Stimulated activated naive CD8-positive, alpha-beta T cell treated with anti-CD3 and anti-CD28 coated beads, Interleukin-15, amount 100 ng/mL, for 72 hours (primary cell): ENCODE results near the gene CYP27B1.
A peak's percentile ranks its signal among the peaks of the same experiment; 100 is the strongest.

Source experiments
- ATAC-seq: fragments of 150-1000 bp; cut with Tn5 transposase; 2 replicates; pipeline ENCODE4 v1.10.0; 2021; ENCODE audit warnings: mild to moderate bottlenecking, moderate library complexity
- DNase-seq, 2 donors: peaks; one replicate each; pipeline ENCODE4 v3.0.0; 2021 to 2022
- H3K27ac Mint-ChIP-seq, 2 donors: one replicate each; pipeline ENCODE4 v1.8.0; 2022; ENCODE audit warnings: mild to moderate bottlenecking in 2 of 2, mixed read lengths in 2 of 2, moderate library complexity in 2 of 2
- H3K27me3 Mint-ChIP-seq: one replicate; pipeline ENCODE4 v1.8.0; 2022; ENCODE audit warnings: mixed read lengths
- H3K4me1 Mint-ChIP-seq: one replicate; pipeline ENCODE4 v1.8.0; 2022; ENCODE audit warnings: mild to moderate bottlenecking, mixed read lengths
- H3K4me3 Mint-ChIP-seq, 2 donors: one replicate each; pipeline ENCODE4 v1.8.0; 2022; ENCODE audit warnings: mild to moderate bottlenecking in 2 of 2, mixed read lengths in 2 of 2, moderate library complexity in 1 of 2
- H3K9me3 Mint-ChIP-seq, 2 donors: one replicate each; pipeline ENCODE4 v1.8.0; 2022; ENCODE audit warnings: mixed read lengths in 2 of 2

Gene CYP27B1

DNA sequence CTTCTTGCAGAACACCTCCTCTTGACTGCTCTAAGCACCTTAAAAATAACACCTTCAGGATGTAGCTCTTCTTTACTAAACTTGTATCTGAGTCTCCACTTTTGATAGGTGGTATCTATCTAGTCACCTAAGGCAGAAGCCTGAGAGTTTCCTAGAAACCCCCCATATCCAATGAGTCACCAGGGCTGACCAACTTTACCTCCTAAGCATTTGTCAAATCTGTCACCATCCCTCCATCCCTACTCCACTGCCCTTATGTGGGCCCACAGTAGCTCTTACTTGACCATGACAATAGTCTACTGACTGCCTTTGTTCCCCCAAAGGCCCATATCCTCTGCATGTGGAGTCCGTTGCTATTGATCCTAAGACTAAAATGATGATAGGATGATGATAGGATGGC lies 35.7 kb upstream of the CYP27B1 start:
- peaks cover 7% of the 10 kb centered on the region for H3K4me1 Mint-ChIP-seq
- ATAC-seq = no peak

GRCh38 chr12:57800965-57801364 lies 34.1 kb upstream of the CYP27B1 start:
- ATAC-seq (no peak), DNase-seq (no peak)
- Mint-ChIP-seq H3K4me1 (peaks cover 7% of the 10 kb centered on the region), H3K27ac (no peak overlapping the region), H3K27me3 (no peaks in the 10 kb centered on the region), H3K9me3 (no peaks in the 10 kb centered on the region), H3K4me3 (no peak overlapping the region)

More for the DNA sequence above, 35.7 kb upstream of the CYP27B1 start:
- DNase-seq = no peak
- Mint-ChIP-seq H3K4me3 (no peak overlapping the region), H3K9me3 (no peaks in the 10 kb centered on the region), H3K27ac (peak overlapping the region in 1 of 2 donors; percentile 21), H3K27me3 (no peaks in the 10 kb centered on the region)

- no peak overlapping the region for H3K27ac Mint-ChIP-seq
- no peak overlapping the region for H3K4me3 Mint-ChIP-seq
- no peak for DNase-seq
- no peaks in the 10 kb centered on the region for H3K27me3 Mint-ChIP-seq
- no peak for ATAC-seq
- H3K4me1 Mint-ChIP-seq = peaks cover 15% of the 10 kb centered on the region
- H3K9me3 Mint-ChIP-seq = no peaks in the 10 kb centered on the region
Measured at GRCh38 chr12:57797933-57798332, 31.1 kb upstream of the CYP27B1 start.

GRCh38 chr12:57796996-57797395 lies 30.1 kb upstream of the CYP27B1 start:
- H3K4me3 Mint-ChIP-seq = no peak overlapping the region
- H3K27me3 Mint-ChIP-seq = no peaks in the 10 kb centered on the region
- peak overlapping the region in 1 of 2 donors; percentile 4 for H3K27ac Mint-ChIP-seq
- ATAC-seq (no peak), DNase-seq (no peak)
- no peaks in the 10 kb centered on the region for H3K9me3 Mint-ChIP-seq
- peaks cover 9% of the 10 kb centered on the region for H3K4me1 Mint-ChIP-seq

GRCh38 chr12:57795354-57795753 lies 28.5 kb upstream of the CYP27B1 start:
- Mint-ChIP-seq H3K9me3 (no peaks in the 10 kb centered on the region), H3K4me1 (peaks cover 9% of the 10 kb centered on the region), H3K4me3 (no peak overlapping the region), H3K27ac (peak overlapping the region in 1 of 2 donors; percentile 40), H3K27me3 (no peaks in the 10 kb centered on the region)
- ATAC-seq = no peak
- DNase-seq = no peak

DNA sequence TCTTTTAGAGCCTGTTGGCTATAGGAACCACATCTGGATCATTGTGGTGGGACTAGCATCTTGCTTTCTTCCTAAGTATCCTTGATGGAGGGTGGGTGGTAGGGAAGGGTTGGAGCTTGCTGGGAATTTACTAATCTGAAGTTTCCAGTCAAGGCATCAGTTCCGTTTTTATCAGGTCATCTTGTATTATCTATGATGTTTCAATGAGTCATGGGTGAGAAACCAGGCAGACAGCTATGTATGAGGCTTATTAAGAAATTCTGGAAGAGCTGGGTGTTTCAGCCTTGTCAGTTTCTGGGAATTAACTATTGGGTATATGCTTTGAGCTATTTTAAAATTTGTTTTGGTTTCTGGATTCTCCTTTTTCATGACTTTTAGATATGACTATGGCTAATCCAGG lies 27.0 kb upstream of the CYP27B1 start:
- Mint-ChIP-seq H3K27me3 (no peaks in the 10 kb centered on the region), H3K27ac (no peak overlapping the region), H3K4me3 (no peak overlapping the region), H3K9me3 (no peaks in the 10 kb centered on the region), H3K4me1 (peaks cover 9% of the 10 kb centered on the region)
- ATAC-seq (no peak), DNase-seq (no peak)

DNA sequence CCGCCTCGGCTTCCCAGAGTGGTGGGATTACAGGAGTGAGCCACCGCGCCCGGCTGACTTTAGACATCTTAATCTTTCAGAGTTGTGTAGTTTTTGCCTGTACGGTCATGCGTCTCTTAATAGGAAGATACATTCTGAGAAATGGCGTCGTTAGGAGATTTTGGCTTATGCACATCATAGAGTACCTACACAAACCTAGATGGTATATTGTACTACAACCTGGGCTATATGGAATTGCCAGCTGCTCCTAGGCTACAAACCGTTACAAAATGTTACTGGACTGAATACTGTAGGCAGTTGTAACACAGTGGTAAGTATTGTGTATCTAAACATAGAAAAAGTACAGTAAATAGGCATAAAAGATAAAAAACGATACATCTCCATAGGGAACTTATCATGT lies 17.0 kb upstream of the CYP27B1 start:
- no peaks in the 10 kb centered on the region for H3K9me3 Mint-ChIP-seq
- no peaks in the 10 kb centered on the region for H3K27me3 Mint-ChIP-seq
- peaks cover 23% of the 10 kb centered on the region for H3K4me1 Mint-ChIP-seq
- ATAC-seq = no peak
- no peak for DNase-seq
- peak overlapping the region in 1 of 2 donors; percentile 42 for H3K27ac Mint-ChIP-seq
- peak overlapping the region; percentile 62 to 70 for H3K4me3 Mint-ChIP-seq

GRCh38 chr12:57783466-57783801 lies 16.6 kb upstream of the CYP27B1 start:
- Mint-ChIP-seq H3K4me1 (peaks cover 23% of the 10 kb centered on the region), H3K4me3 (peak overlapping the region; percentile 94 to 99), H3K27me3 (no peaks in the 10 kb centered on the region), H3K9me3 (no peaks in the 10 kb centered on the region), H3K27ac (peak overlapping the region in 1 of 2 donors; percentile 96)
- no peak for DNase-seq
- ATAC-seq = no peak

DNA sequence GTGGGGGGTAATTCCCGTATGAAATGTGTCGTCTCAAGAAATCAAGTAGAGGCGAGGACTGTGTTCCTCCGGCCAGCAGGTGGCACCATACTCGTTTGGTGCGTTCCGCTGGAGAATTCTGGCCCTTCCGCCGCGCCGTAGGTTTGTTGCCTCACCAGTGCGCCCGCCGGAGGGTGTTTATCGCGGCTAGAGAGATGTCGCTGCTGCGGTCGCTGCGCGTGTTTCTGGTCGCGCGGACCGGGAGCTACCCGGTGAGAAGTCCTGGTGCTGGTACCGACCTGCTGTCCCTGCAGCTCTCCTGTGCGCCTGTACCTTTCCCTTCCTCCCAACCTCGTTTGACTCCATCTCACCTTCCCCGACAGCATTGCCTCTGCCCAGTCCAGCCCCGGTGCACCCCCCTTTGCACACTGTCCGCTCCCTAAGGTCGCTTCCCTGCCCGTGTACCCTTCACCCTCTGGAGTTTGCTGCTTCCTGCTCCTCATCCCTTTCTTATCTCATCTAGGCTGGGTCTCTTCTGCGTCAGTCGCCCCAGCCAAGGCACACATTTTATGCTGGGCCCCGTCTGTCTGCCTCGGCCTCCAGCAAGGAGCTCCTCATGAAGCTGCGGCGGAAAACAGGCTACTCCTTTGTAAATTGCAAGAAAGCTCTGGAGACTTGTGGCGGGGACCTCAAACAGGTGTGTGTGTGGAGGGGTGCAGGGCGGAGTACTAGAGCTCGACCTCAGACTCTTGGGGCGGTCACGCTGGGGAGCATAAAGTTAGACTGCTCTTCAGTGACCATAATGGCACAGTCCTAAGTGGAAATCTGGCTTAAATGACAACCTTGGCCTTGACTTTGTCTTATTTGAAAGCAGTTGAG lies 16.0 kb upstream of the CYP27B1 start, which contains the start of gene TSFM:
Gene TSFM, plus strand, starts transcription at position 180 of the 858 bp plus-strand sequence. Its CDS starts 15 bp downstream, at position 195.
- Mint-ChIP-seq H3K4me3 (peak within 1 kb of the TSS; percentile 94 to 99), H3K27ac (peak within 1 kb of the TSS; percentile 96 to 97), H3K4me1 (peaks cover 23% of the 10 kb centered on the region), H3K27me3 (no peaks in the 10 kb centered on the region), H3K9me3 (no peaks in the 10 kb centered on the region)
- ATAC-seq = peak; percentile 96
- peak; percentile 93 to 95 for DNase-seq

DNA sequence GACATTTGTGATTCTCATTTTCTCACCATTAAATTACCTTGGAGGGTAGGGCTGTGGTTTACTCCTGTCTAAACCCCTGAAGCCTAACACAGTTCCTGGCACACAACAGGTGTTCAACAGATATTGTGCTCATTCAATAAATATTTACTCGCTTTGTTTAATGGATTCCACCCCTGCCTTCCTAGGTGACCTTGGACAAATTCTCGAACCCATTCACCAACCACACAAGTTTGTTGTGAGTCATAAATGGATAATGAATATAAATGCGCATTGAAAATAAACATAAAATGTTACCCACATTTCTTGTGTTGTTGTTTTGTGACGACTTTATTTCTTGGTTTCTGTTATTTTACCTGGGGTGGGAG lies 15.3 kb upstream of the CYP27B1 start:
- peak overlapping the region; percentile 94 to 99 for H3K4me3 Mint-ChIP-seq
- ATAC-seq = peak; percentile 3
- H3K9me3 Mint-ChIP-seq = no peaks in the 10 kb centered on the region
- peak overlapping the region; percentile 96 to 97 for H3K27ac Mint-ChIP-seq
- H3K4me1 Mint-ChIP-seq = peaks cover 23% of the 10 kb centered on the region
- no peak for DNase-seq
- H3K27me3 Mint-ChIP-seq = no peaks in the 10 kb centered on the region

DNA sequence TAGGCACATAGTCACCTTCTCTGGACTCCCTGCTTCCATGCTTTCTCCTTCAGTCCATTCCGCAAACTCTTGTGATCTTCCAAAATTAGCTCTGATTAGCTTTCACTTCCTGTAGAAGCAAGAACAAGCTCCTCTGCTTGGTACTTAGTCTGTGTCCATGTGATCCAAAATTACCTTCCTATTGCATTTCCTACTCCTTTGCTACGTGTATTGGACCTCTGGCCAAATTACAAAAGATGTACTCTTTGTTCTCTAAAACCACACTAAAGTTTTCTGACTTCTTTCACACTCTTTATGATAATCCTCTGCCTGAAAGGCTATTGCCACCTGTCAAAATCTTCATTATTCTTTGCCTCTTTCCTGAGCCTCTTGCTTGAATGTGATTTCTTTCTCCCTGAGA lies 14.9 kb upstream of the CYP27B1 start:
- Mint-ChIP-seq H3K27ac (peak overlapping the region in 1 of 2 donors; percentile 96), H3K9me3 (no peaks in the 10 kb centered on the region), H3K4me3 (no peak overlapping the region), H3K27me3 (no peaks in the 10 kb centered on the region), H3K4me1 (peaks cover 23% of the 10 kb centered on the region)
- no peak for ATAC-seq
- no peak for DNase-seq

- no peaks in the 10 kb centered on the region for H3K27me3 Mint-ChIP-seq
- no peak overlapping the region for H3K4me3 Mint-ChIP-seq
- no peak overlapping the region for H3K27ac Mint-ChIP-seq
- H3K9me3 Mint-ChIP-seq = no peaks in the 10 kb centered on the region
- peaks cover 23% of the 10 kb centered on the region for H3K4me1 Mint-ChIP-seq
- no peak for DNase-seq
- no peak for ATAC-seq
Measured at GRCh38 chr12:57781244-57781643, 14.4 kb upstream of the CYP27B1 start.

- ATAC-seq = no peak
- peaks cover 23% of the 10 kb centered on the region for H3K4me1 Mint-ChIP-seq
- H3K27ac Mint-ChIP-seq = no peak overlapping the region
- no peak overlapping the region for H3K4me3 Mint-ChIP-seq
- no peaks in the 10 kb centered on the region for H3K27me3 Mint-ChIP-seq
- H3K9me3 Mint-ChIP-seq = no peaks in the 10 kb centered on the region
- DNase-seq = no peak
Measured at GRCh38 chr12:57780284-57780897, 13.5 kb upstream of the CYP27B1 start.

- DNase-seq (no peak), ATAC-seq (no peak)
- Mint-ChIP-seq H3K9me3 (no peaks in the 10 kb centered on the region), H3K4me1 (peaks cover 23% of the 10 kb centered on the region), H3K27me3 (no peaks in the 10 kb centered on the region), H3K4me3 (no peak overlapping the region), H3K27ac (no peak overlapping the region)
Measured at GRCh38 chr12:57779736-57780135, 12.9 kb upstream of the CYP27B1 start.

- H3K27me3 Mint-ChIP-seq = no peaks in the 10 kb centered on the region
- DNase-seq (no peak), ATAC-seq (no peak)
- H3K27ac Mint-ChIP-seq = no peak overlapping the region
- no peak overlapping the region for H3K4me3 Mint-ChIP-seq
- peaks cover 17% of the 10 kb centered on the region for H3K4me1 Mint-ChIP-seq
- no peaks in the 10 kb centered on the region for H3K9me3 Mint-ChIP-seq
Measured at GRCh38 chr12:57777911-57778310, 11.0 kb upstream of the CYP27B1 start.

DNA sequence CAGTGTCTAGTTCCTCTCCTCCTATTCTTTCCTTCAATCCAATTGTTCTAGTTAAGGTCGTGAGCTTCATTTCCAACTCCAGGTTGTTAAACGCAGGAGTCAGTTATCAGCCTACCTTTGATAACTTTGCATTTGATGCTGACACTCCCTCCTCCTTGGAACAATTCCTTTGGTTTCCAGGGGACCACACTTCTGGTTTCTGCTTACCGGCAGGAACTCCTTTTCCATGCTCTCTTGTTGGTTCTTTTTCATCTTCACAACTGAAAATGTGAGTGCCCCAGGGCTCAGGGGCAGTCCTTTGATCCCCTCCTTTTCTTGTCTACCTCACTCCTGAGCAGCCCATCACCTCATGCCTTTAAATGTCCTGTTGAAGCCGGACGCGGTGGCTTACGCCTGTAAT lies 10.5 kb upstream of the CYP27B1 start:
- Mint-ChIP-seq H3K4me3 (no peak overlapping the region), H3K9me3 (no peaks in the 10 kb centered on the region), H3K4me1 (peaks cover 16% of the 10 kb centered on the region), H3K27me3 (no peaks in the 10 kb centered on the region), H3K27ac (no peak overlapping the region)
- no peak for ATAC-seq
- no peak for DNase-seq
